ENCODE results near the gene SLC8A3. TPM values are rescaled to one million over a fixed set of nuclear protein-coding genes. Genes with fewer than 3 reads are reported as not detected.

SLC8A3 gene
- polyA plus RNA-seq, 3 donors: 0.39 to 0.53 (median 0.48) TPM

GRCh38 chr14:70133461-70133860 lies 55.3 kb downstream of the SLC8A3 start:
- no peak for DNase-seq (ENCODE audit: extremely low read depth in 1 of 11, low read depth in 9 of 11, low spot score in 4 of 11)

- DNase-seq (ENCODE audit: extremely low read depth in 1 of 11, low read depth in 9 of 11, low spot score in 4 of 11): peak in 7 of 11 donors; percentile 4 to 28 (median 8)
Measured at GRCh38 chr14:70130482-70130881, 58.3 kb downstream of the SLC8A3 start.

- no peak for DNase-seq (ENCODE audit: extremely low read depth in 1 of 11, low read depth in 9 of 11, low spot score in 4 of 11)
Measured at GRCh38 chr14:70127186-70127585, 61.6 kb downstream of the SLC8A3 start.

- no peak for DNase-seq (ENCODE audit: extremely low read depth in 1 of 11, low read depth in 9 of 11, low spot score in 4 of 11)
Measured at GRCh38 chr14:70123796-70124195, 65.0 kb downstream of the SLC8A3 start.

- no peak for DNase-seq (ENCODE audit: extremely low read depth in 1 of 11, low read depth in 9 of 11, low spot score in 4 of 11)
Measured at GRCh38 chr14:70121521-70121920, 67.2 kb downstream of the SLC8A3 start.

- DNase-seq (ENCODE audit: extremely low read depth in 1 of 11, low read depth in 9 of 11, low spot score in 4 of 11): peak in 1 of 11 donors; percentile 7
Measured at GRCh38 chr14:70118064-70118463, 70.7 kb downstream of the SLC8A3 start.

- DNase-seq (ENCODE audit: extremely low read depth in 1 of 11, low read depth in 9 of 11, low spot score in 4 of 11): no peak
Measured at GRCh38 chr14:70116278-70116677, 72.5 kb downstream of the SLC8A3 start.

GRCh38 chr14:70114621-70115156 lies 74.1 kb downstream of the SLC8A3 start:
- DNase-seq (ENCODE audit: extremely low read depth in 1 of 11, low read depth in 9 of 11, low spot score in 4 of 11): no peak

GRCh38 chr14:70113211-70113610 lies 75.5 kb downstream of the SLC8A3 start:
- no peak for DNase-seq (ENCODE audit: extremely low read depth in 1 of 11, low read depth in 9 of 11, low spot score in 4 of 11)

GRCh38 chr14:70108419-70108818 lies 80.3 kb downstream of the SLC8A3 start:
- no peak for DNase-seq (ENCODE audit: extremely low read depth in 1 of 11, low read depth in 9 of 11, low spot score in 4 of 11)

GRCh38 chr14:70107309-70107708 lies 81.4 kb downstream of the SLC8A3 start:
- DNase-seq (ENCODE audit: extremely low read depth in 1 of 11, low read depth in 9 of 11, low spot score in 4 of 11): no peak

GRCh38 chr14:70100071-70100470 lies 88.7 kb downstream of the SLC8A3 start:
- DNase-seq (ENCODE audit: extremely low read depth in 1 of 11, low read depth in 9 of 11, low spot score in 4 of 11): no peak

- DNase-seq (ENCODE audit: extremely low read depth in 1 of 11, low read depth in 9 of 11, low spot score in 4 of 11): no peak
Measured at GRCh38 chr14:70098250-70098809, 90.4 kb downstream of the SLC8A3 start.

GRCh38 chr14:70097576-70098249 lies 91.0 kb downstream of the SLC8A3 start:
- DNase-seq (ENCODE audit: extremely low read depth in 1 of 11, low read depth in 9 of 11, low spot score in 4 of 11): no peak

GRCh38 chr14:70096866-70097265 lies 91.9 kb downstream of the SLC8A3 start:
- DNase-seq (ENCODE audit: extremely low read depth in 1 of 11, low read depth in 9 of 11, low spot score in 4 of 11): peak in 2 of 11 donors; percentile 0 to 3

GRCh38 chr14:70094631-70095030 lies 94.1 kb downstream of the SLC8A3 start:
- no peak for DNase-seq (ENCODE audit: extremely low read depth in 1 of 11, low read depth in 9 of 11, low spot score in 4 of 11)

- no peak for DNase-seq (ENCODE audit: extremely low read depth in 1 of 11, low read depth in 9 of 11, low spot score in 4 of 11)
Measured at GRCh38 chr14:70094106-70094505, 94.6 kb downstream of the SLC8A3 start.

- no peak for DNase-seq (ENCODE audit: extremely low read depth in 1 of 11, low read depth in 9 of 11, low spot score in 4 of 11)
Measured at GRCh38 chr14:70093156-70093555, 95.6 kb downstream of the SLC8A3 start.

- DNase-seq (ENCODE audit: extremely low read depth in 1 of 11, low read depth in 9 of 11, low spot score in 4 of 11): no peak
Measured at GRCh38 chr14:70087380-70087697, 101.4 kb downstream of the SLC8A3 start.

- peak in 9 of 11 donors; percentile 2 to 38 (median 17) for DNase-seq (ENCODE audit: extremely low read depth in 1 of 11, low read depth in 9 of 11, low spot score in 4 of 11)
Measured at GRCh38 chr14:70086685-70087379, 101.9 kb downstream of the SLC8A3 start.

All from renal cortex interstitium (tissue), 11 donors.